ENCODE measurements around the gene PSG4. TPM values are rescaled to one million over a fixed set of nuclear protein-coding genes. Genes with fewer than 3 reads are reported as not detected.
"Not testable (repeated sequence)": the region's sequence is repeated elsewhere in the genome, so short reads cannot be mapped to it uniquely, and the experiment has no call there.

Gene PSG4
- total RNA-seq, 1 experiment from 2014 or later = 6.8 TPM

- not testable (repeated sequence) for DNase-seq (ENCODE audit: low spot score)
Measured at GRCh38 chr19:43198686-43199419, 6.6 kb downstream of the PSG4 start.

GRCh38 chr19:43197666-43198397, 7.6 kb downstream of the PSG4 start:
- DNase-seq (ENCODE audit: low spot score) = not testable (repeated sequence)

GRCh38 chr19:43194397-43194796, 11.0 kb downstream of the PSG4 start:
- DNase-seq (ENCODE audit: low spot score) = not testable (repeated sequence)

GRCh38 chr19:43192381-43193155, 12.9 kb downstream of the PSG4 start:
- DNase-seq (ENCODE audit: low spot score) = not testable (repeated sequence)

- not testable (repeated sequence) for DNase-seq (ENCODE audit: low spot score)
Measured at GRCh38 chr19:43188092-43188491, 17.3 kb downstream of the PSG4 start.

GRCh38 chr19:43186311-43186935, 19.0 kb downstream of the PSG4 start, which contains the start of gene PSG5:
Gene PSG5, minus strand, starts transcription at chr19:43186536. Its CDS starts 131 bp downstream, at chr19:43186405.
- DNase-seq (ENCODE audit: low spot score) = not testable (repeated sequence)

GRCh38 chr19:43181869-43182771, 23.3 kb downstream of the PSG4 start:
- peak; percentile 52 for DNase-seq (ENCODE audit: low spot score)

- not testable (repeated sequence) for DNase-seq (ENCODE audit: low spot score)
Measured at GRCh38 chr19:43179569-43180147, 25.8 kb downstream of the PSG4 start.

GRCh38 chr19:43178577-43178976, 26.9 kb downstream of the PSG4 start:
- DNase-seq (ENCODE audit: low spot score) = not testable (repeated sequence)

- DNase-seq (ENCODE audit: low spot score) = not testable (repeated sequence)
Measured at GRCh38 chr19:43165906-43166305, 39.5 kb downstream of the PSG4 start.

- DNase-seq (ENCODE audit: low spot score) = not testable (repeated sequence)
Measured at GRCh38 chr19:43163135-43163534, 42.3 kb downstream of the PSG4 start.

GRCh38 chr19:43162261-43162660, 43.2 kb downstream of the PSG4 start:
- DNase-seq (ENCODE audit: low spot score) = not testable (repeated sequence)

- no peak for DNase-seq (ENCODE audit: low spot score)
Measured at GRCh38 chr19:43152214-43152613, 53.2 kb downstream of the PSG4 start.

GRCh38 chr19:43149788-43150187, 55.6 kb downstream of the PSG4 start:
- not testable (repeated sequence) for DNase-seq (ENCODE audit: low spot score)

GRCh38 chr19:43148233-43148632, 57.2 kb downstream of the PSG4 start:
- DNase-seq (ENCODE audit: low spot score) = no peak

Other genes starting within 250 kb of the PSG4 start
- gene PSG11, start 179.2 kb downstream of the PSG4 start, total RNA-seq (2014; rRNA removed; shearing (Covaris generic)) = not detected in 2 replicates
- not detected in 2 replicates for gene PSG2, start 122.9 kb downstream of the PSG4 start, total RNA-seq (2014; rRNA removed; shearing (Covaris generic))
- 2.6 and 4.7 TPM in 2 replicates for gene PSG5, start 19.1 kb downstream of the PSG4 start, total RNA-seq (2014; rRNA removed; shearing (Covaris generic))
- gene PSG9, start 63.9 kb upstream of the PSG4 start, total RNA-seq (2014; rRNA removed; shearing (Covaris generic)) = 0.55 and 0.93 TPM in 2 replicates
- 0.21 TPM in 1 of 2 replicates, not detected in the other for gene CD177, start 148.0 kb upstream of the PSG4 start, total RNA-seq (2014; rRNA removed; shearing (Covaris generic))
- gene TEX101, start 209.3 kb upstream of the PSG4 start, total RNA-seq (2014; rRNA removed; shearing (Covaris generic)) = not detected in 2 replicates